Activated CD4-positive, alpha-beta memory T cell treated with anti-CD3 and anti-CD28 coated beads for 36 hours (primary cell): ENCODE measurements around the gene KRT7. TPM values are rescaled to one million over a fixed set of nuclear protein-coding genes. Genes with fewer than 3 reads are reported as not detected.

Source experiments
- total RNA-seq, 2 experiments: library from RNA; stranded (reverse); gene quantifications; one replicate each; pipeline ENCODE4 v1.2.3, GENCODE V29; 2021

The KRT7 gene
- total RNA-seq, 2 experiments from 2014 or later, result 3.5 to 3.7 TPM

Other genes with a start within 250 kb of the KRT7 start
- 10 to 100 TPM; 15.1 to 18.7 TPM for gene TAMALIN, start 226.3 kb upstream of the KRT7 start, total RNA-seq
- 10 to 100 TPM; 64.2 to 68.2 TPM for gene NR4A1, start 181.8 kb upstream of the KRT7 start, total RNA-seq
- 10 to 100 TPM; 35.7 to 38.0 TPM for gene ATG101, start 163.3 kb upstream of the KRT7 start, total RNA-seq
- not detected for gene SMIM41, start 153.5 kb upstream of the KRT7 start, total RNA-seq
- not detected for gene KRT80, start 41.2 kb upstream of the KRT7 start, total RNA-seq
- gene KRT86, start 41.4 kb downstream of the KRT7 start, total RNA-seq, result under 1 TPM; 0.10 to 0.12 TPM
- gene KRT81, start 58.3 kb downstream of the KRT7 start, total RNA-seq, result not detected
- not detected for gene KRT83, start 88.2 kb downstream of the KRT7 start, total RNA-seq
- not detected for gene KRT85, start 134.2 kb downstream of the KRT7 start, total RNA-seq
- gene KRT84, start 152.4 kb downstream of the KRT7 start, total RNA-seq, result not detected
- not detected for gene KRT82, start 173.1 kb downstream of the KRT7 start, total RNA-seq
- gene KRT75, start 201.1 kb downstream of the KRT7 start, total RNA-seq, result not detected
- gene KRT6B, start 218.9 kb downstream of the KRT7 start, total RNA-seq, result not detected
- gene KRT6C, start 240.6 kb downstream of the KRT7 start, total RNA-seq, result not detected